Panc1 (cell line): Measurements from ENCODE around the gene SYPL2.

Experiments used
- CTCF ChIP-seq: fragments of 450-650 bp; IDR thresholded peaks from 2 replicates; pipeline ENCODE4 v1.5.1; 2017; ENCODE audit warnings: mild to moderate bottlenecking
- REST ChIP-seq, 2 experiments: IDR thresholded peaks; 2 replicates each; pipeline ENCODE4 v1.6.1; 2011 to 2012; ENCODE audit warnings: low read depth in 2 of 2, control low read depth in 1 of 2, low read length in 1 of 2, mild to moderate bottlenecking in 1 of 2, moderate library complexity in 1 of 2; ENCODE audit not compliant: insufficient read depth in 1 of 2

- TF ChIP-seq REST (IDR thresholded peaks at IDR 0.05; ENCODE audit: insufficient read depth in 1 of 2, low read depth in 2 of 2, low read length in 1 of 2): no peak
- TF ChIP-seq CTCF: no peak
These were observed 20.9 kb downstream of the SYPL2 start for GRCh38 chr1:109487261-109487660.
